ENCODE data around the gene RIPPLY3.

GRCh38 chr21:36966066-36966820, 40.3 kb upstream of the RIPPLY3 start, which contains the start of gene HLCS:
- TF ChIP-seq EGR1 (IDR thresholded peaks at IDR 0.05; ENCODE audit: low read depth in 2 of 2), result no peak
- no peak for TF ChIP-seq CTCF (IDR thresholded peaks at IDR 0.05; ENCODE audit: low read depth, low read length, missing input control)
